K562 (cell line): ENCODE data around the gene GLRX3. TPM values are rescaled to one million over a fixed set of nuclear protein-coding genes. Genes with fewer than 3 reads are reported as not detected.

Experiments used
- ATAC-seq: fragments of 200-7000 bp; cut with Tn5 transposase; 3 replicates; pipeline ENCODE4 v1.9.1; 2020; ENCODE audit warnings: moderate library complexity
- BruUV-seq: library from RNA; stranded (reverse); fragments of 400-500 nt; replicated peaks from 2 replicates; lab custom pipeline; 2021; lab: Mats Ljungman, UMichigan
- CTCF ChIA-PET: fragments of 300-600 bp; formaldehyde crosslinking; extraction: SDS; loops from one replicate; lab custom pipeline; 2021; ENCODE audit warnings: low intra/inter-chr PET ratio; lab: Yijun Ruan, JAX
- POLR2A ChIA-PET: fragments of 300-600, 350-650 bp; sonication (Branson Sonifier 250); formaldehyde crosslinking; extraction: SDS; loops from one replicate; lab custom pipeline; 2021; ENCODE audit warnings: antibody characterized with exemption, inconsistent platforms; lab: Yijun Ruan, JAX
- DNase-seq, 4 experiments: peaks; one replicate each; pipeline versions ENCODE4 v3.0.0 to v3.0.0-alpha.2; 2011 to 2018; ENCODE audit warnings: low spot score in 3 of 4, mixed read lengths in 3 of 4; ENCODE audit errors: extremely low read depth in 1 of 4
- FAIRE-seq: peaks from 2 replicates; lab custom pipeline; 2011; peaks lifted over from hg19 to GRCh38; lab: Jason Lieb, UNC
- H2AFZ ChIP-seq: 2 replicates; pipeline ENCODE4 v1.6.0; 2011; ENCODE audit warnings: low read depth, low read length, control low read depth, inconsistent platforms
- H3K27ac ChIP-seq: fragments of 200-600 bp; 3 replicates; pipeline ENCODE4 v1.8.0; 2011; ENCODE audit warnings: low read depth, mild to moderate bottlenecking, control low read depth, inconsistent platforms, low read length, moderate library complexity, mixed read lengths; ENCODE audit errors: extremely low read depth
- H3K27me3 ChIP-seq, 2 experiments: fragments of 300-600 bp in 1 of 2; 2 replicates in 1 of 2; 3 replicates in 1 of 2; pipeline versions ENCODE4 v1.6.0 to v1.8.0; 2011; ENCODE audit warnings: inconsistent platforms in 2 of 2, low read length in 2 of 2, mild to moderate bottlenecking in 1 of 2, mixed read lengths in 1 of 2, moderate library complexity in 1 of 2; ENCODE audit not compliant: control insufficient read depth in 2 of 2, insufficient read depth in 2 of 2
- H3K36me3 ChIP-seq: fragments of 300-600 bp; 3 replicates; pipeline ENCODE4 v1.8.0; 2011; ENCODE audit warnings: mild to moderate bottlenecking, low read length, inconsistent platforms; ENCODE audit not compliant: control insufficient read depth, insufficient read depth
- H3K4me1 ChIP-seq, 2 experiments: fragments of 200-600 bp in 1 of 2; replicated peaks in 1 of 2; 2 replicates in 1 of 2; 3 replicates in 1 of 2; pipeline versions ENCODE4 v1.5.1 to v1.8.0; 2011; ENCODE audit warnings: inconsistent platforms in 2 of 2, low read length in 2 of 2, mild to moderate bottlenecking in 1 of 2, mixed read lengths in 1 of 2, moderate library complexity in 1 of 2; ENCODE audit not compliant: control insufficient read depth in 2 of 2, insufficient read depth in 2 of 2
- H3K4me2 ChIP-seq: 2 replicates; pipeline ENCODE4 v1.6.1; 2011; ENCODE audit warnings: low read length, control low read depth, inconsistent platforms, mixed read lengths; ENCODE audit not compliant: insufficient read depth
- H3K4me3 ChIP-seq: fragments of 200-600 bp; sonication (generic), shearing (Covaris generic); 2 replicates; pipeline ENCODE4 v1.5.1; 2016; ENCODE audit warnings: control low read depth, inconsistent platforms
- H3K79me2 ChIP-seq: fragments of 200-600 bp; 3 replicates; pipeline ENCODE4 v1.8.0; 2011; ENCODE audit warnings: low read length, inconsistent platforms; ENCODE audit not compliant: control insufficient read depth, insufficient read depth
- H3K9ac ChIP-seq, 2 experiments: 2 replicates each; pipeline versions ENCODE4 v1.6.0 to v1.6.1; 2011; ENCODE audit warnings: low read depth in 2 of 2, low read length in 2 of 2, control low read depth in 1 of 2, inconsistent platforms in 1 of 2, mild to moderate bottlenecking in 1 of 2, mixed read lengths in 1 of 2; ENCODE audit not compliant: insufficient read depth in 1 of 2
- H3K9me1 ChIP-seq: one replicate; pipeline ENCODE4 v1.6.0; 2011; ENCODE audit warnings: inconsistent platforms, mild to moderate bottlenecking, low read length, moderate library complexity; ENCODE audit not compliant: control insufficient read depth, insufficient read depth
- H3K9me3 ChIP-seq: replicated peaks from 2 replicates; pipeline ENCODE4 v1.5.1; 2011; ENCODE audit warnings: low read depth, low read length, inconsistent platforms; ENCODE audit not compliant: control insufficient read depth, insufficient read depth
- H4K20me1 ChIP-seq: replicated peaks from 2 replicates; pipeline ENCODE4 v1.6.1; 2011; ENCODE audit warnings: low read length, inconsistent platforms, mixed read lengths; ENCODE audit not compliant: control insufficient read depth, insufficient read depth
- ARID3A ChIP-seq: IDR thresholded peaks from 2 replicates; pipeline ENCODE4 v1.6.1; 2012; ENCODE audit warnings: low read depth, low read length, improper control_type of control experiment, borderline replicate concordance
- DACH1 ChIP-seq: fragments of 450-650 bp; IDR thresholded peaks from 2 replicates; pipeline ENCODE4 v1.6.1; 2018; ENCODE audit not compliant: partially characterized antibody
- FOXO4 ChIP-seq: fragments of 450-650 bp; formaldehyde crosslinking; IDR thresholded peaks from 2 replicates; pipeline ENCODE4 v1.4.0; 2020; ENCODE audit warnings: mild to moderate bottlenecking, moderate library complexity
- PHB2 ChIP-seq: fragments of 450-650 bp; IDR thresholded peaks from 2 replicates; pipeline ENCODE4 v1.6.1; 2017; ENCODE audit warnings: low read depth
- TRIM24 ChIP-seq, 2 experiments: fragments of 450-650 bp; IDR thresholded peaks; 2 replicates each; pipeline ENCODE4 v1.6.1; 2016
- ZNF121 ChIP-seq: sonication (generic); formaldehyde crosslinking; conservative IDR thresholded peaks from 2 replicates; pipeline ENCODE4 v1.8.0; 2022; ENCODE audit warnings: missing genetic modification reagents
- ZNF133 ChIP-seq: fragments of 250-450 bp; sonication (Bioruptor Pico); IDR thresholded peaks from 2 replicates; pipeline ENCODE4 v1.4.0; 2020; ENCODE audit warnings: mild to moderate bottlenecking
- ZNF140 ChIP-seq: fragments of 250-450 bp; sonication (Bioruptor Pico); IDR thresholded peaks from 2 replicates; pipeline ENCODE4 v1.8.0; 2021; ENCODE audit warnings: moderate library complexity, mild to moderate bottlenecking, inconsistent platforms
- ZNF668 ChIP-seq: fragments of 250-450 bp; sonication (Bioruptor Pico); IDR thresholded peaks from 2 replicates; pipeline ENCODE4 v1.8.0; 2022; ENCODE audit warnings: mild to moderate bottlenecking, inconsistent platforms
- WGBS: fragments of 100-300 bp; shearing (Covaris generic); methylation state at CpG from one replicate; pipeline ENCODE4 v1.1.6; 2016; ENCODE audit warnings: low coverage, mixed read lengths; ENCODE audit not compliant: insufficient coverage; ENCODE audit errors: missing lambda C conversion rate; 5-methylcytosine and 5-hydroxymethylcytosine counted together
- in situ Hi-C: fragments of 300-500 bp; cut with MboI; formaldehyde crosslinking; loops from 4 replicates; pipeline ENCODE4 v1.15.0; 2018; ENCODE audit warnings: inconsistent platforms, mixed read lengths
- intact Hi-C: fragments of 100-400 bp; cut with micrococcal nuclease; formaldehyde crosslinking; loops from 2 replicates; pipeline ENCODE4 v1.14.2; 2022
- polyA plus RNA-seq, 8 experiments: library from polyadenylated mRNA; depleted of rRNA in 4 of 8; stranded (reverse) in 5 of 8; unstranded in 3 of 8; fragments of >200 nt; fragmentation: Nextera tagmentation in 2 of 8; fragmentation: Illumina TruSeq in 1 of 8; extraction: Ambion mirVana in 2 of 8; extraction: Trizol in 1 of 8; gene quantifications; 2 replicates each; pipeline versions ENCODE4 v1.2.1 to v1.2.3, GENCODE V29; 2011 to 2014; ENCODE audit warnings: inconsistent platforms in 1 of 8, missing spikeins in 1 of 8
- total RNA-seq, 7 experiments: library from RNA; depleted of rRNA in 6 of 7; stranded (reverse); fragments of >200 nt in 6 of 7; fragmentation: Illumina TruSeq in 2 of 7; extraction: Trizol in 2 of 7; gene quantifications; 2 replicates each; pipeline versions ENCODE4 v1.2.1 to v1.2.3, GENCODE V29; 2011 to 2021; ENCODE audit warnings: low replicate concordance in 1 of 7

GLRX3 gene
- total and polyA plus RNA-seq, 9 of the 15 experiments (the other 6 are each of a cell fraction or from before 2014, with no cell fraction given), result 115 to 190 (median 169) TPM

DNA sequence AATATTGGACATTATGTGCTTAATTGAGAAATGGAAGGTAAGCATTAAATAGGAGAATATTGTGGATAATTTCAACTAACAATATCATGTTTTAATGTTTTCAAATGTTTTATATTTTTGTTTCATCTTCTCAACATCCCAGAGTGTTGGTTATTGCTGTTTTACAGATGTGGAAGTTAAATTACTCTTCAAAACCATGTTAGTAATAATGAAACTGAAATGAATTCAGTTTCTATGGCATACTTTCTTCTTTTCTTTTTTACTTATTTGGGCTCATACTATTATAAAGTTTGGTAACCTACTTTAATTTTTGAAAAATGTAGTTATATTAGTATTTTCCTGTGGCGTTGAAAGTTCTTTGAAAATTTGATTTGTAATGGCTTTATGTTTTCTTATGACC, 4.2 kb downstream of the GLRX3 start (continued):
- TF ChIP-seq TRIM24 (IDR thresholded peaks at IDR 0.05), result no peak
- TF ChIP-seq ZNF133 (CRISPR knock-in tag), result no peak
- TF ChIP-seq ARID3A, result no peak
- TF ChIP-seq ZNF140 (CRISPR knock-in tag), result no peak
- no peak for TF ChIP-seq ZNF668

DNA sequence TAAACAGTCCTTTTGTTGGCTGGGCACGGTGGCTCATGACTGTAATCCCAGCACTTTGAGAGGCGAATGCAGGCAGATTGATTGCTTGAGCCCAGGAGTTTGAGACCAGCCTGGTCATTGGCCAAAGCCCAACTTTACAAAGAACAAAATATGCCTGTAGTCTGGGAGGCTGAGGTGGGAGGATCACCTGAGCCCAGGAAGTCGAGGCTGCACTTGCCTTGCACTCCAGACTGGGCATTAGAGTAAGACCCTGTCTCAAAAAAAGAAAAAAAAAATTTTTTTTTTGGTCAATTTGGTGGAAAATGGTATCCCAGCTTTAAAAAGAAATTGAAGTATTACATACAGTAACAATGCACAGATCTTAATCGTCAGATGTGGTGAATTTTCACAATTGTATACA, 4.8 kb downstream of the GLRX3 start:
- H3K4me1 ChIP-seq, result peaks cover 16% of the 10 kb centered on the region in 2 experiments
- no peak overlapping the region for H3K4me3 ChIP-seq
- TF ChIP-seq ZNF121 (CRISPR knock-in tag) (peak; percentile 13; the same call in 1 of the 2 replicates), FOXO4 (no peak), PHB2 (no peak), DACH1 (no peak)
- TF ChIP-seq, all 486 proteins: peak for 1

More for the DNA sequence above, 4.8 kb downstream of the GLRX3 start:
- Histone ChIP-seq H3K9me3 (no peaks in the 10 kb centered on the region), H3K9ac (no peak overlapping the region), H3K36me3 (peaks cover 56% of the 10 kb centered on the region; the same call in 2 of the 3 replicates), H3K27me3 (no peaks in the 10 kb centered on the region), H3K79me2 (peaks cover 96% of the 10 kb centered on the region), H3K9me1 (peaks cover 6% of the 10 kb centered on the region), H4K20me1 (peaks cover 23% of the 10 kb centered on the region), H3K4me2 (no peak overlapping the region), H2AFZ (no peak overlapping the region), H3K27ac (peak overlapping the region; percentile 39; the same call in 2 of the 3 replicates)
- intact Hi-C loops, result no loop called here
- no peak for ATAC-seq
- BruUV-seq, result no TSS peak
- ChIA-PET CTCF (no interaction called here), POLR2A (interaction anchor here (0.5 kb wide), 1 partner anchor 10 kb away, joined by 3 read pairs; no protein-coding TSS in a partner anchor)
- in situ Hi-C loops, result no loop called here
- 39% methylated on average over 4 of the region's 4 CpGs for WGBS
- no peak for DNase-seq
- no peak for FAIRE-seq
